ENCODE results near the gene CACNB2.

The CACNB2 gene

DNA sequence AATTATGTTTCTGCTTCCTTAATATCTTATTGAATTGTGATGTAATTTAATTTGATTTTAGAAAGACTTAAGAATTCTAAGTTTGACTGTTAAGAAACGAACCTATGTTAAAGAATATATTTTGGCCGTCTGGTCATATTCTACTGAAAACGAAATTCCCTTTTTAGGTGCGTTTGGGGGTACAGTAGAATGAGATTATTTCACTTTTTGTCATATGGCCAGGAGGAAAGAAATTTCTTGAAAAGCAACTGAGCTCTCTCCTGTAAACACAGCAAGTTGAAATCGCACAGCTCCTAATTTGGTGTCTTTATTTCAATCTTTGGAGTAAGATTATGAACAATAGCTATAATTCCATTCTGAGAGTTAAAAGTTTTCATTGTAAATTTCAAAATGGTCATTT lies 227.6 kb downstream of the CACNB2 start:
- no peak overlapping the region for H3K27ac Mint-ChIP-seq
- peaks cover 4% of the 10 kb centered on the region for H3K27me3 Mint-ChIP-seq
- H3K9me3 Mint-ChIP-seq (ENCODE audit: low read depth), result no peaks in the 10 kb centered on the region
- no peaks in the 10 kb centered on the region for H3K36me3 Mint-ChIP-seq
- H3K4me1 Mint-ChIP-seq (ENCODE audit: low read depth), result no peaks in the 10 kb centered on the region
- H3K4me3 Mint-ChIP-seq, result no peak overlapping the region

DNA sequence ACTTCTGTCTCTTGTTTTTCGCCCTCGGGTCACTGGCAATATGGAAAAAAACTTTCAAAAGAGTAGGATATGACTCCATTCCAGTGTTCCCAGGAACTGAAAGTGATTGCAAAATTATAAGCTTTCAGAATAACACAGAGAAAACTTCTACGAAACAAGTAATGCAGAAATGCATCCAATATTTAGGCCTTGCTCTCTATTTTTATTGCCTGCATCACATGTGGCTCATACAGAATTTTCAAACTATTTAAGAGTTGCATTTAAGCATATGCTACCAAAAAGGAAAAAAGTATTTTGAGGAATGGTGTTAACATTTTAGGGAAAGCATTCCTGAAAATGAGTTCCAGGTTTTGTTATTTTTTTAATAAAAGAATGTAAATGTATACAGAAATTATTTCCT lies 228.0 kb downstream of the CACNB2 start:
- Mint-ChIP-seq H3K27ac (no peak overlapping the region), H3K4me1 (ENCODE audit: low read depth) (no peaks in the 10 kb centered on the region), H3K36me3 (no peaks in the 10 kb centered on the region), H3K9me3 (ENCODE audit: low read depth) (no peaks in the 10 kb centered on the region), H3K4me3 (no peak overlapping the region), H3K27me3 (peaks cover 4% of the 10 kb centered on the region)

- Mint-ChIP-seq H3K4me3 (no peak overlapping the region), H3K27ac (no peak overlapping the region), H3K36me3 (no peaks in the 10 kb centered on the region), H3K9me3 (ENCODE audit: low read depth) (no peaks in the 10 kb centered on the region), H3K4me1 (ENCODE audit: low read depth) (no peaks in the 10 kb centered on the region), H3K27me3 (peaks cover 2% of the 10 kb centered on the region)
Measured at GRCh38 chr10:18368682-18369081, 228.5 kb downstream of the CACNB2 start.

DNA sequence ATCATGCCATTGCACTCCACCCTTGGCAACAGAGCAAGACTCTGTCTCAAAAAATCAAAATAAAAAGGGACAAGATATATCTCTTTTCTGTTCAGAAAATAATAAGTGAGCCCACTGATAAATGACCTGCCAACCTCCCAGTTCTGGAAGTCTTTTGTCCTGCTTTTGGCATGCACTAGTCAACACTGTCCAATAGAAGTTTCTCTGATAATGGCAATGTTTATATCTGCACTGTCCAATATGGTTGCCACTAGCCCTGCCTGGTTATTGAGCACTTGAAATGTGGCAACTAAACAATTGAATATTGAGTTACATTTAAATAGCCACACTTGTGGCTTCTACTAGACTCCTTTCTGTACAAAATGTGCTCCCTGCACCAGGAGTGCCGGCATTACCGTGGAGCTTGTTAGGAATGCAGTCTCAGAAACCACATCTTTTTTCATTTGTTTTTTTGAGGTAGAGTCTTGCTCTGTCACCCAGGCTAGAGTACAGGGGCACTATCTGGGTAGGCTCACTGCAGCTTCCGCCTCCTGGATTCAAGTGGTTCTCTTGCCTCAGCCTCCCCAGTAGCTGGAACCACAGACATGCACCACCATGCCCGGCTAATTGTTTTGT lies 229.7 kb downstream of the CACNB2 start:
- no peak overlapping the region for H3K4me3 Mint-ChIP-seq
- H3K4me1 Mint-ChIP-seq (ENCODE audit: low read depth), result no peaks in the 10 kb centered on the region
- H3K27ac Mint-ChIP-seq, result no peak overlapping the region
- H3K36me3 Mint-ChIP-seq, result no peaks in the 10 kb centered on the region
- no peaks in the 10 kb centered on the region for H3K9me3 Mint-ChIP-seq (ENCODE audit: low read depth)
- peaks cover 3% of the 10 kb centered on the region for H3K27me3 Mint-ChIP-seq

GRCh38 chr10:18376650-18377049 lies 236.4 kb downstream of the CACNB2 start:
- peaks cover 4% of the 10 kb centered on the region for H3K9me3 Mint-ChIP-seq (ENCODE audit: low read depth)
- H3K36me3 Mint-ChIP-seq, result no peaks in the 10 kb centered on the region
- peaks cover 3% of the 10 kb centered on the region for H3K27me3 Mint-ChIP-seq
- H3K4me3 Mint-ChIP-seq, result no peak overlapping the region
- no peak overlapping the region for H3K27ac Mint-ChIP-seq
- H3K4me1 Mint-ChIP-seq (ENCODE audit: low read depth), result no peaks in the 10 kb centered on the region

- Mint-ChIP-seq H3K27ac (no peak overlapping the region), H3K36me3 (no peaks in the 10 kb centered on the region), H3K27me3 (peaks cover 3% of the 10 kb centered on the region), H3K4me1 (ENCODE audit: low read depth) (no peaks in the 10 kb centered on the region), H3K9me3 (ENCODE audit: low read depth) (peaks cover 4% of the 10 kb centered on the region), H3K4me3 (no peak overlapping the region)
Measured at GRCh38 chr10:18377898-18378297, 237.7 kb downstream of the CACNB2 start.

- peaks cover 3% of the 10 kb centered on the region for H3K27me3 Mint-ChIP-seq
- H3K4me1 Mint-ChIP-seq (ENCODE audit: low read depth), result no peaks in the 10 kb centered on the region
- no peak overlapping the region for H3K4me3 Mint-ChIP-seq
- H3K36me3 Mint-ChIP-seq, result no peaks in the 10 kb centered on the region
- peaks cover 4% of the 10 kb centered on the region for H3K9me3 Mint-ChIP-seq (ENCODE audit: low read depth)
- no peak overlapping the region for H3K27ac Mint-ChIP-seq
Measured at GRCh38 chr10:18378766-18379165, 238.5 kb downstream of the CACNB2 start.

GRCh38 chr10:18381679-18382078 lies 241.5 kb downstream of the CACNB2 start:
- H3K4me3 Mint-ChIP-seq, result no peak overlapping the region
- H3K9me3 Mint-ChIP-seq (ENCODE audit: low read depth), result no peaks in the 10 kb centered on the region
- H3K27me3 Mint-ChIP-seq, result no peaks in the 10 kb centered on the region
- no peaks in the 10 kb centered on the region for H3K36me3 Mint-ChIP-seq
- H3K4me1 Mint-ChIP-seq (ENCODE audit: low read depth), result no peaks in the 10 kb centered on the region
- H3K27ac Mint-ChIP-seq, result no peak overlapping the region

GRCh38 chr10:18397906-18398305 lies 257.7 kb downstream of the CACNB2 start:
- H3K4me1 Mint-ChIP-seq (ENCODE audit: low read depth), result peaks cover 8% of the 10 kb centered on the region
- no peaks in the 10 kb centered on the region for H3K36me3 Mint-ChIP-seq
- no peak overlapping the region for H3K27ac Mint-ChIP-seq
- no peak overlapping the region for H3K4me3 Mint-ChIP-seq
- H3K9me3 Mint-ChIP-seq (ENCODE audit: low read depth), result no peaks in the 10 kb centered on the region
- H3K27me3 Mint-ChIP-seq, result no peaks in the 10 kb centered on the region

- H3K4me1 Mint-ChIP-seq (ENCODE audit: low read depth), result peaks cover 8% of the 10 kb centered on the region
- no peak overlapping the region for H3K27ac Mint-ChIP-seq
- no peaks in the 10 kb centered on the region for H3K36me3 Mint-ChIP-seq
- H3K9me3 Mint-ChIP-seq (ENCODE audit: low read depth), result no peaks in the 10 kb centered on the region
- H3K27me3 Mint-ChIP-seq, result peaks cover 2% of the 10 kb centered on the region
- no peak overlapping the region for H3K4me3 Mint-ChIP-seq
Measured at GRCh38 chr10:18399158-18399557, 258.9 kb downstream of the CACNB2 start.

- Mint-ChIP-seq H3K9me3 (ENCODE audit: low read depth) (no peaks in the 10 kb centered on the region), H3K27me3 (peaks cover 4% of the 10 kb centered on the region), H3K4me3 (peak overlapping the region; percentile 51), H3K4me1 (ENCODE audit: low read depth) (peaks cover 8% of the 10 kb centered on the region), H3K36me3 (no peaks in the 10 kb centered on the region), H3K27ac (no peak overlapping the region)
Measured at GRCh38 chr10:18400201-18400905, 260.1 kb downstream of the CACNB2 start.

DNA sequence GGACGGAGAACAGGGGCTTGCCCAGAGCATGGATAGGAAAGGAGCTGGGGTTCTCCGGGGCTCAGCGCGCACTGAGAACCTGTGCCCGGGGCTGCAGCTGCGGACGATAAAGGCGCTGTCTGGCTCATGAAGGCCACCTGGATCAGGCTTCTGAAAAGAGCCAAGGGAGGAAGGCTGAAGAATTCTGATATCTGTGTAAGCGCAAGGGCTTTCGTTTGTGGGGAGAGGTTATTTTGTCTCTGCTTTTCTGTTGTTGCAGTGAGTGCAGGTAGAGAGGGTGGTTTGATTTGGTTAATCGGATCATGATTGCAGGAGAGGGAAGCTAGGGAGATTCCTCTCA lies 260.7 kb downstream of the CACNB2 start:
- no peaks in the 10 kb centered on the region for H3K36me3 Mint-ChIP-seq
- H3K27ac Mint-ChIP-seq, result no peak overlapping the region
- H3K27me3 Mint-ChIP-seq, result peaks cover 4% of the 10 kb centered on the region
- H3K9me3 Mint-ChIP-seq (ENCODE audit: low read depth), result no peaks in the 10 kb centered on the region
- peaks cover 8% of the 10 kb centered on the region for H3K4me1 Mint-ChIP-seq (ENCODE audit: low read depth)
- peak overlapping the region; percentile 51 for H3K4me3 Mint-ChIP-seq

DNA sequence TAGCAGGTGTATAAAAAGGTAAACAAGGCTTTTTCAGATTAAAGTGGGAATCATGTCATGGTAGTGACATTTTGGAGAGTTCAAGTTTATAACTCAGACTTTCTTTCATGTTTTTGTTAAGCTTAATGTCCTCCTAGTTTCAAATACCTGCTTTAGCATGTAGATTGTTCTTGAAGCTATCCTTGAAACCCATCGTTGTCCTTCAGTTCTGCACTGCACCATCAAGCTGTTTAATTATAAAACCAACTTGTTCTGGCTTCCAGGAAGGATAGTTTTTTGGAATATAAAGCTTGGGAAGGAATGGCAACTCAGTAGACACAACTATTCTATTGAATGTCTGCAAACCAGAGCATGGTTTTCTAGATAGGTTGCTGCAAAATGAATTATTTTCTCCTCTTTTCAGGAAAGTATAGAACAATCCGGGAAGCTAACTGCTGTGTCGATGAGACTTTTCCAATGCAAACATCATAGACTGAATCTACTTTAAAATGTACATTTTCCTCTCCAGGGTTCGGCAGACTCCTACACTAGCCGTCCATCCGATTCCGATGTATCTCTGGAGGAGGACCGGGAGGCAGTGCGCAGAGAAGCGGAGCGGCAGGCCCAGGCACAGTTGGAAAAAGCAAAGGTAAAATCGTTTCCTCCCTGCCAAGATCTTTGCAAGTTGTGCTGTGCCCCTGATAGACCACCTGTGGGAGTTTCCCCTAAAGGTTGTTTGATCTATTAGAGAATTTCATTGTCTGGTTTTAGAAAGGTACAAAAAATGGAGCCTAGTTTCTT lies 261.4 kb downstream of the CACNB2 start:
- H3K4me3 Mint-ChIP-seq, result no peak overlapping the region
- H3K9me3 Mint-ChIP-seq (ENCODE audit: low read depth), result no peaks in the 10 kb centered on the region
- no peak overlapping the region for H3K27ac Mint-ChIP-seq

GRCh38 chr10:18402853-18403252 lies 262.6 kb downstream of the CACNB2 start:
- Mint-ChIP-seq H3K27ac (no peak overlapping the region), H3K9me3 (ENCODE audit: low read depth) (no peaks in the 10 kb centered on the region), H3K4me1 (ENCODE audit: low read depth) (peaks cover 8% of the 10 kb centered on the region), H3K4me3 (no peak overlapping the region), H3K27me3 (peaks cover 4% of the 10 kb centered on the region), H3K36me3 (no peaks in the 10 kb centered on the region)

More for the DNA sequence above, 261.4 kb downstream of the CACNB2 start:
- Mint-ChIP-seq H3K4me1 (ENCODE audit: low read depth) (peaks cover 8% of the 10 kb centered on the region), H3K36me3 (no peaks in the 10 kb centered on the region), H3K27me3 (peaks cover 4% of the 10 kb centered on the region)

DNA sequence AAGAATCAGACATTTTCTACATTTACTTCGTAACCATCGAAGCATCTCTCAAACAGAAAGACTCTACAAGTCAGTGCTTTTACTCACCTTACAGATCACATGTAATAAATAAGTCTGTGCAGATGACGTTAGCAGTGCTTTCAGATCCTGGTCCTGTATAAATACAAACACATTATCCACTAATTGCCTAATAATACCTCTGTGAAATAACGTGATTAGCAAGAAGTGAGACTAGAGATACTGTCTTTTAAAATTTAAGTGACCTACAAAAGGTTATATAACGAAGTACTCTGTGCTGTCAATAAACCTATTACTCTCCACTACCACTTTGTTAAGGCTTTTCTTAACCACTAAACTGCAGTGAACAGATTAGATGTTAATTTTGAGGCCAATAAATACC lies 264.3 kb downstream of the CACNB2 start:
- Mint-ChIP-seq H3K4me3 (no peak overlapping the region), H3K27me3 (peaks cover 4% of the 10 kb centered on the region), H3K27ac (no peak overlapping the region), H3K36me3 (no peaks in the 10 kb centered on the region), H3K4me1 (ENCODE audit: low read depth) (peaks cover 8% of the 10 kb centered on the region), H3K9me3 (ENCODE audit: low read depth) (no peaks in the 10 kb centered on the region)
